ENCODE results near the gene CHD1L. TPM values are rescaled to one million over a fixed set of nuclear protein-coding genes. Genes with fewer than 3 reads are reported as not detected.

CHD1L gene
- total RNA-seq, 1 experiment from 2014 or later: 63.9 TPM

GRCh38 chr1:147246910-147247655 is 4.6 kb downstream of the CHD1L start:
- CTCF ChIA-PET: interaction anchor here (0.9 kb wide), 1 partner anchor 27 kb away, joined by 5 read pairs; no protein-coding TSS in a partner anchor
- TF ChIP-seq EZH2phosphoT487 (IDR thresholded peaks at IDR 0.05; ENCODE audit: borderline replicate concordance, low read length): no peak
- TF ChIP-seq CTCF (conservative IDR thresholded peaks at IDR 0.05; ENCODE audit: low read depth, low read length): no peak
- no peak for TF ChIP-seq EZH2 (IDR thresholded peaks at IDR 0.05; ENCODE audit: low read length, unreplicated experiment)
- POLR2A ChIA-PET (ENCODE audit: unreplicated experiment): no interaction called here
- BruUV-seq (replicated peaks): no TSS peak
- no peak overlapping the region for H3K4me3 ChIP-seq (ENCODE audit: low read length)
- no peaks in the 10 kb centered on the region for H3K9me2 ChIP-seq (replicated peaks; ENCODE audit: low read length)
- no peak overlapping the region for H3K27ac ChIP-seq (ENCODE audit: low read length)
- peaks cover 26% of the 10 kb centered on the region for H3K4me1 ChIP-seq (ENCODE audit: insufficient read depth, low read length)
- no peaks in the 10 kb centered on the region for H3K9me3 ChIP-seq (ENCODE audit: low read length)
- H3F3A ChIP-seq (ENCODE audit: low read length, unreplicated experiment): no peaks in the 10 kb centered on the region
- no peaks in the 10 kb centered on the region for H3K27me3 ChIP-seq (ENCODE audit: low read length)
- intact Hi-C loops (cut with micrococcal nuclease): no loop called here
- H4K20me1 ChIP-seq (ENCODE audit: low read length): peaks cover 58% of the 10 kb centered on the region
- DNase-seq (no peak), ATAC-seq (no peak)
- peaks cover 5% of the 10 kb centered on the region; the same call in 1 of the 2 replicates for H3K36me3 ChIP-seq (ENCODE audit: low read depth, low read length)
- H2AFZ ChIP-seq (ENCODE audit: low read length): no peak overlapping the region
- no peak overlapping the region for H3K4me2 ChIP-seq (ENCODE audit: low read length)
- peaks cover 91% of the 10 kb centered on the region for H3K79me2 ChIP-seq (ENCODE audit: low read length)
- no peak overlapping the region for H3K9ac ChIP-seq (ENCODE audit: low read length)

DNA sequence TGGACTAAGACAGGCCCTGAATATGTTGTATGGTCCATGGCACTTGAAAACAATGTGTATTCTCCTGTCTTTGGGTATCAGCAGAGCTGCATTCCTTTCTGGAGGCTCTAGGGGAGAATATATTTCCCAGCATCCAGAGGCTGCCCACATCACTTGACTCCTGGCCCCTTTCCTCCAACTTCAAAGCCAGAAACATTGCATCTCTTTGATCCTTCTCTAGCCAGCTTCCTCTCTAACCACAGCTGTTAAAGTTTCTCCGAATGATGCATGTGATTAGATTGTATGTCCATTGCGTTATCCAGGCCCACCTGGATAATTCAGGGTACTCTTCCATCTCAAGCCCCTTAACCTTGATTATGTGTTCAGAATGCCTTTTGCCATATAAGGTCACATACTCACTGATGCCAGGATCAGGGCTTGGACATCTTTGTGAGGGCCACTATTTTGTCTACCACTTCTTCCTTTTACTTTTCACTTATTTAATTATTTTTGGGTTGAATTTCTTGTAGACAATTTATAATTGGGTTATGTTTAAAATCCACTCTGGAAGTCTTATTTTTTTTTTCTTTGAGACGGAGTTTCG is 5.3 kb downstream of the CHD1L start:
- H3K9me3 ChIP-seq (ENCODE audit: low read length): no peaks in the 10 kb centered on the region
- CTCF ChIA-PET: interaction anchor here (0.9 kb wide), 1 partner anchor 26 kb away, joined by 5 read pairs; no protein-coding TSS in a partner anchor
- H3K36me3 ChIP-seq (ENCODE audit: low read depth, low read length): peaks cover 9% of the 10 kb centered on the region
- no peak overlapping the region for H3K9ac ChIP-seq (ENCODE audit: low read length)
- no peaks in the 10 kb centered on the region for H3K9me2 ChIP-seq (replicated peaks; ENCODE audit: low read length)
- POLR2A ChIA-PET (ENCODE audit: unreplicated experiment): no interaction called here
- H3K27me3 ChIP-seq (ENCODE audit: low read length): no peaks in the 10 kb centered on the region
- H3K4me3 ChIP-seq (ENCODE audit: low read length): no peak overlapping the region
- H3K79me2 ChIP-seq (ENCODE audit: low read length): peaks cover 98% of the 10 kb centered on the region
- TF ChIP-seq EZH2phosphoT487 (IDR thresholded peaks at IDR 0.05; ENCODE audit: borderline replicate concordance, low read length) (no peak), EZH2 (IDR thresholded peaks at IDR 0.05; ENCODE audit: low read length, unreplicated experiment) (no peak), CTCF (conservative IDR thresholded peaks at IDR 0.05; ENCODE audit: low read depth, low read length) (no peak)
- no peaks in the 10 kb centered on the region for H3F3A ChIP-seq (ENCODE audit: low read length, unreplicated experiment)
- peaks cover 62% of the 10 kb centered on the region for H4K20me1 ChIP-seq (ENCODE audit: low read length)
- no peak overlapping the region for H3K27ac ChIP-seq (ENCODE audit: low read length)
- H3K4me1 ChIP-seq (ENCODE audit: insufficient read depth, low read length): peaks cover 24% of the 10 kb centered on the region
- no peak for DNase-seq
- H2AFZ ChIP-seq (ENCODE audit: low read length): no peak overlapping the region
- intact Hi-C loops (cut with micrococcal nuclease): no loop called here
- no peak overlapping the region for H3K4me2 ChIP-seq (ENCODE audit: low read length)
- ATAC-seq: no peak
- no TSS peak for BruUV-seq (replicated peaks)

GRCh38 chr1:147252540-147252939 is 10.1 kb downstream of the CHD1L start:
- H3K9ac ChIP-seq (ENCODE audit: low read length): no peak overlapping the region
- ChIA-PET CTCF (interaction anchor here (0.7 kb wide), 1 partner anchor 9 kb away, joined by 3 read pairs; no protein-coding TSS in a partner anchor), POLR2A (ENCODE audit: unreplicated experiment) (no interaction called here)
- DNase-seq: no peak
- no TSS peak for BruUV-seq (replicated peaks)
- no peaks in the 10 kb centered on the region for H3K27me3 ChIP-seq (ENCODE audit: low read length)
- H2AFZ ChIP-seq (ENCODE audit: low read length): no peak overlapping the region
- peaks cover 31% of the 10 kb centered on the region for H4K20me1 ChIP-seq (ENCODE audit: low read length)
- no peaks in the 10 kb centered on the region for H3K4me1 ChIP-seq (ENCODE audit: insufficient read depth, low read length)
- no peak for TF ChIP-seq EZH2phosphoT487 (IDR thresholded peaks at IDR 0.05; ENCODE audit: borderline replicate concordance, low read length)
- no peak for TF ChIP-seq EZH2 (IDR thresholded peaks at IDR 0.05; ENCODE audit: low read length, unreplicated experiment)
- no peak for TF ChIP-seq CTCF (conservative IDR thresholded peaks at IDR 0.05; ENCODE audit: low read depth, low read length)
- ATAC-seq: no peak
- H3K4me3 ChIP-seq (ENCODE audit: low read length): no peak overlapping the region
- peaks cover 97% of the 10 kb centered on the region for H3K79me2 ChIP-seq (ENCODE audit: low read length)
- no peaks in the 10 kb centered on the region for H3K9me2 ChIP-seq (replicated peaks; ENCODE audit: low read length)
- intact Hi-C loops (cut with micrococcal nuclease): no loop called here
- H3F3A ChIP-seq (ENCODE audit: low read length, unreplicated experiment): no peaks in the 10 kb centered on the region
- peaks cover 31% of the 10 kb centered on the region for H3K36me3 ChIP-seq (ENCODE audit: low read depth, low read length)
- no peak overlapping the region for H3K4me2 ChIP-seq (ENCODE audit: low read length)
- no peak overlapping the region for H3K27ac ChIP-seq (ENCODE audit: low read length)
- H3K9me3 ChIP-seq (ENCODE audit: low read length): no peaks in the 10 kb centered on the region

All from PC-3 (cell line).